HG02571 (cell line): ENCODE results near the gene POLDIP3.

ENCODE experiments used
- ATAC-seq: cut with Tn5 transposase; IDR thresholded peaks from one replicate; pipeline ENCODE4 v1.9.1; 2021; ENCODE audit warnings: mild to moderate bottlenecking, moderate library complexity; ENCODE audit not compliant: unreplicated experiment

The POLDIP3 gene

GRCh38 chr22:42642806-42643633 is 28.3 kb upstream of the POLDIP3 start:
- ATAC-seq, result no peak

GRCh38 chr22:42641801-42642413 is 27.2 kb upstream of the POLDIP3 start:
- no peak for ATAC-seq

DNA sequence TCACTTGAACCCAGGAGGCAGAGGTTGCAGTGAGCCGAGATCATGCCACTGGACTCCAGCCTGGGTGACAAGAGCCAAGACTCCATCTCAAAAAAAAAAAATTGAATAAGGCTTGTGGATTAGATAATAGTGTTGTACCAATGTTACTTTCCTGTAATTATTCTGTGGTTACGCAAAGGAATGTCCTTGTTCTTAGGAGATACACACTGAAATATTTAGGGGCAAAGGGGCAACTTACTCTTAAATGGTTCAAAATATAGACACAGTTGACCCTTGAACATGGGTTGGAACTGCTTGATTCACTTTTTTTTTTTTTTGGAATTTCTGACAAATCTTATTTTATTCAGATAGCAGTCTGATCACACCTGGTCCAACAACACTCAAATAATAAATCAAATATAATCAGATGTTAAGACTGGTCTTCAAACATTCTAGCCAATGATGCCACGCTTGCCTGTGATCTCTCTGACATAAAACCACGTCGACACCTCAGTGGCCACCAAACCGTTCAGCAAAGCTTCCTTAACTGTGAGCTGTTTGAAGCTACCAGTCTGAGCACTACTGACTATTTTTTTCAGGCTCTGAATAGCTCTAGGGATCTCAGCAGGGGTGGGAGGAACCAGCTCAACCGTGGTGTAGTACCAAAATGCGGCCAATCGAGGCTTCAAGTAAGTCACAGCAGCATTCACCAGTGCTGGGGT is 25.0 kb upstream of the POLDIP3 start:
- no peak for ATAC-seq

- no peak for ATAC-seq
These were observed 22.9 kb upstream of the POLDIP3 start for GRCh38 chr22:42637555-42637954.

GRCh38 chr22:42636506-42636905 is 21.8 kb upstream of the POLDIP3 start:
- ATAC-seq, result no peak

DNA sequence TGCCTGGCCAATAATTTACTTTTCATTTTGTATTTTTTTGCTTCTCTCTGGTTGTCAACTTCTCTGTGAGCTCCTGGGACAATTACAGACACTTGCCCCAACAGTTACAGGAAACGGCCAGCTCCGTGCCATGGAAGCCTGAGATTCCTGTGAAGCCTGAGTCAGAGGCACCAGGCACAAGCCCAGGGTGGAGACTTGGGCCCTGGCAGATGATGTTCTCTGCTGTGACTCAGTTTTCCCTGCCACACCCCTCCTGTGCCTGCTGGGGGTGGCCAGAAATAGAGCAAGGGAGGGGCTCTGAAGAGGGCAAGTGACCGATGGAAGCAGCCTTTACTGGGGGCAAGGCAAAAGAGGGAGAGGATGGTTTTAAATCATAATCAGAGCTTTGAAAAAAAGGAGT is 20.8 kb upstream of the POLDIP3 start:
- no peak for ATAC-seq

DNA sequence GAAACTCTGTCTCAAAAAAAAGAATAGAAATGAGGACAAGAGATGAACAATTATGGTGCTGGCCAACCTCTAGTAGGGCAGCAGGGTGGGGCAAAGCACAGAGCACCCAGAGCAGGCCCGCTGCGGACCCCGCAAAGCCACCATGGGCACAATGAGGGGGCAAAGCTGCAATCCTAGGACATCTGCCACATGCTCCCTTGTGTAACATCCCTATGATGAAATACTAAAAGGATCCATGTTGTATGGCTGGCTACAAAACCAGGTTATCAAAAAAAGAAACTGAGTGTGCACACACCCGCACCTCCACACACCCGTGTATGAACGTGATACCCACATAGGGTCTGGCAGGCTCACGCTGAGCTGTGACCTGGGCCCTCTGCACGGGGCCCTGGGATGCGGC is 18.3 kb upstream of the POLDIP3 start:
- ATAC-seq, result no peak

DNA sequence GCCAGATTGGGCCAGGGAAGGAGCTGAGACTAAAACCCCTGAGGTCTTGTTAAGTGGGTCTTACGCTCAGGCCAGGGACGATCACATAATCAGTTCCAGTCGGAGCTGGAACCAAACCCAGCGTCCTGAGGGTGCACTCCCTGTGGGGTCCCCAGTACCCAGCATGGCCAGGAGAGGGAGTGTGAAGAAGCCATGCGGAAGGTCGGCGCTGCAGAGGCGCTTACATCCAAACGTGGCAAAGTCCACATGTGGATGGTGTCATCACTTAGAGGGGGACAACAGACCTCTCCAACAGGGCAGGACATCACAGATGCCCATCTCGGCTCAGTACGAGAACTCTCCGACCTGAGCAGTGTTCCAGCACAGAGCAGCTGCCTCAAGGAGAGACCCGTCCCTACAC is 17.4 kb upstream of the POLDIP3 start:
- no peak for ATAC-seq

GRCh38 chr22:42630901-42631602 is 16.4 kb upstream of the POLDIP3 start:
- ATAC-seq, result no peak

DNA sequence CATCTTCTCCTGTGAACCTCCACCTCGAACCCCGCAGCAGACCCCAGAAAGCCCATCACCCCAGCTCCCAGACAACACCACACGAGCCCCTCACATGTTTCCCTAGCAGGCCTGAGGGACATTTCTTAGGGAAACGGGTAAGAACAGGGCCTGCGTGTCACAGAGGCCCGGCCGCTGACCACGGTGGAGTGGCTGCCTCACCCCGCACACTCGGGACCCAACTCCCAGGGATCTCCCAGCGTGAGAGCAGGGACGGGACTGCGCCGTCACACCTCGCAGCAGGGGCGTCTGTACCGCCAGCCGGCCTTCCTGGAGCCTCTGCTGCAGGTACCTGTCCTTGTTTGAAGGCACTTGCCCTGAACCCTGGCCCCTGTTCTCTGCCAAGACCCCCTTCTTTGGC is 15.5 kb upstream of the POLDIP3 start:
- ATAC-seq, result no peak

DNA sequence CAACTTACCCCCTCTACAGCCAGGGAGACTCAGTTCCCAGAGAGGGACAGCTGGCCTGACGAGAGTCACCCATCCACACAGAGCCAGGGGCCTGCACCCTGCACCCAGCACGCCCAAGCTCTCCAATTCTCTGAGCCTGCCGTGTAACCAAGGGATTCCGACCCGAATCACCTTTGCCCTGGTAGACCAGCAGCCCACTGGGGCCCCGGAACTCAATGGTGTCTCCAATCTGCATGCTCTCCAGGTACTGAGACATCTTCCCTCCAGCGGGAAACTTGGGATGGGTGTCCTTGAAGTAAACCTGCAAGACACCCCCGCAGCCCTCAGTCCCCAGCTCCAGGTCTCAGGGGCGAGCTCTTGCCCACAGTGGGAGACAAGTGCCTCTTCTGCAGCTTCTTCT is 13.3 kb upstream of the POLDIP3 start:
- ATAC-seq, result no peak

DNA sequence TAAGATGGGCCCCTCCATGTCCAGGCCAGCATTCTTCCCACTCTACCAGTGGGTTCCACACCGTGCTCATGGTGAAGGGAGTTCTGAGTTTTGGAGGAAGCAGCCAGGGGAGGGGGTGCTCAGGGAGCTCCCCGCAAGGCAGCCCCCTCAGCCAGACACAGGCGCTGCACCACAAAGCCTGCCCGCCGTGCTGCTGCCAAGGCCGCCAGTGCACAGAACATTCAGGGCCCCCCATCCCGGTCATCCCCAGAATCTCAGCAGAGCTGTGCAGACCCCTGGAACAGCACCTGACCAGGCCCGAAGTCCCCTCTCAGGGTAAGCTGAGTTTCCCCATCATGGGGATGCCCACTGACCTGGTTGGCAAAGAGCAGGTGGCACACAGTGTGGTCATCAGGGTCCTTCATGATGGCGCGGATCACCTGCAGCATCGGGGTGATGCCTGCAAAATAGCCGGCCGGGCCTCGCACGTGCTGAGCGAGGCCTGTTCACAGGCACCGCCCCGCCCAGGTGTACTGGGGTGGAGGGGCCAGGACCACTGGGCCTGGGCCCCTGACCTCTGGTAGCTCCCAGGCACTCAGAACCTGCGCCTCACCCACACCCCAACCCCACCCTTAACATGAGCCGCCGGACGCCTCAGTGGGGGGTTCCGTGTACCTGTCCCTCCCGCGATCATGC is 12.4 kb upstream of the POLDIP3 start:
- no peak for ATAC-seq

DNA sequence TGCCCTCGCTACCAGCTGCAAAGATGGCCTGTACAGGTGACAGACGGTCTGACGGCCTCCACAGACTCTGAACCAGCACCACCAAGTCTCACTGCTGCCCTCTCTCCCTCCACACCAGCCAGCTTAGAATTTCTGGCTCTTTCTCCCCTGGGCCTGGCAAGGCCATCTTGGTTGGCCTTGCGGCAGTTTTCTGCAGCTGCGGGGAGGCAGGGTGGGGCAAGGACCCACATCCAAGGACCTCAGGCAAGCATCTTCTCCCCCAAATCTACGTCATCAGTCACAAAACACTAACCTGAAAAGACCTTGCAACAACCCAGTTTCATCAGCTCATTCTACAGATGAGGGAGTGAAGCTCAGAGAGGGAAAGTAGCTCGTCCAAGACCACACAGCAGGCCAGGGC is 11.7 kb upstream of the POLDIP3 start:
- ATAC-seq, result no peak

GRCh38 chr22:42625416-42625815 is 10.7 kb upstream of the POLDIP3 start:
- no peak for ATAC-seq

- ATAC-seq, result no peak
These were observed 9.9 kb upstream of the POLDIP3 start for GRCh38 chr22:42624551-42625106.

GRCh38 chr22:42623756-42624441 is 9.2 kb upstream of the POLDIP3 start:
- no peak for ATAC-seq

DNA sequence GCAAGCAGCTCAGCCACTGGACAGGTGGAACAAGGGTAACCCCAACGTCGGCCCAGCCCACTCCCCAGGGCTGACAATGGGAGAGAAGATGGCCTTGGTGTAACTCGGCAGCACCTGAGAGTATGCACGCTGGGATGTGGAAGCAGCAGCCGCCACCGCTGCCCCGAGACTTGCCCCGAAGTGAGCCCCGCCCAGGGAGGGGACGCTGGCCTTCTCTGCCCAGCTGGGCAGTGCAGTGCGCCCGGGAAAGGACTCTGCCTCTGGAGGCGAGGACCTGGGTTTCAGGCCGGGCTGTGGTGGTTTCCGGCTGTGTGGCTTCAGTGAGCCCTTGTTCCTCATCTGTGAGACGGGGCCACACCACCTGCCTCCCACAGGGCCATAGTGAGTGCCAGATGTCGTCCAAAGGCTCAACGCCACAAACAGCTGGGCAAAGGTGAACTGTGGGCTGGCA is 8.6 kb upstream of the POLDIP3 start:
- no peak for ATAC-seq

DNA sequence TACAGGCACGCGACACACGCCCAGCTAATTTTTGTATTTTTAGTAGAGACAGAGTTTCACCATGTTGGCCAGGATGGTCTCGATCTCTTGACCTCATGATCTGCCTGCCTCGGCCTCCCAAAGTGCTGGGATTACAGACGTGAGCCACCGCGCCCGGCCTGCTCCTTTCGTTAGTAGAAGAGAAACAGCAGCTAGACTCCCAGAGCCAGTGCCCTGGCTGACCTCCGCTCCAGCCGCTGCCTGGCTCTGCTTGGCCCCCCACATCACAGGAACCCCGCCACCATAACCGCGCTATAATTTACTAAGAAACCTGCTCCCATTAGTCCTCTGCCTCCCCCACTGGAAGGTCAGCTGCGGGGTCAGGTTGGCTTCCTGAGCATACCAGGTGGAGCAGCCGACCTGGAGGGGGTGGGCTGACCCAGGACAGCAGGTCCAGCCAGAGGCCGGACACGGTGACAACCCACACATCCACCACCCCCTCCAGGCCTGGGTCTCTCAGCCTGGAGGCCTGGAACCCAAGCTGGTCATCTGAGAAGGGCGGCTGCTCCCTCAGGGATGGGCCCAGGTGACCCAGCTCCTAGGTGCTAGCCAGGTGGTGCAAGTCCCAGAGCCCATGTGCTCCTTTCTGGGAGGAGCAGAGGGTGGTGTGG is 7.5 kb upstream of the POLDIP3 start:
- no peak for ATAC-seq

DNA sequence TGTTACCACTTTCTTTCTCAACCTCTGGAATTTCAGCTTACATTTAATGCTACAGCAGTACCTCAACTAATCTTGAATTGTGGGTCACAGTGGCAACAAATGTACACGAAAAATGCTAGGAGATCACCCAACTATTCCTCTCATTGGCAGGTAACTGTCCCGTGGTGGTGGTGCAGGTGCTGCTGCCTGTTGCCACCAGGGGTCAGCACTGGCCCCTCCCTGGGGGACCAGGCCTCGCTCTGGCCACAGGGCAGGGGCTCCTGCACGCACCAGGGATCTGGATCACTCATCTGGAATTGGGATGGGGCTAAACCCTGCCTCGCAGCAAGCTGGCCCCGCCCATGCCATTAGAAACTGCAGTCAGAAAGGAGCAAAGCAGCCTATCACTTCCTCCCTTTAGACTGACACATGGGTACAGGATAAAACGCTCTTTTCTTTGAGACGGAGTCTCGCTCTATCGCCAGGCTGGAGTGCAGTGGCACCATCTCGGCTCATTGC is 6.9 kb upstream of the POLDIP3 start:
- no peak for ATAC-seq
